A549 treated with Mapracorat at 1 μM for 4 hours (cell line): ENCODE measurements around the gene OR4C13. TPM values are rescaled to one million over a fixed set of nuclear protein-coding genes. Genes with fewer than 3 reads are reported as not detected.

Experiments used
- total RNA-seq: library from RNA; stranded (reverse); fragments of 200-300 nt; extraction: Qiagen RNA extraction; gene quantifications from 5 replicates; pipeline ENCODE4 v1.2.3, GENCODE V29; 2022

The OR4C13 gene
- total RNA-seq: not detected in 5 replicates

DNA sequence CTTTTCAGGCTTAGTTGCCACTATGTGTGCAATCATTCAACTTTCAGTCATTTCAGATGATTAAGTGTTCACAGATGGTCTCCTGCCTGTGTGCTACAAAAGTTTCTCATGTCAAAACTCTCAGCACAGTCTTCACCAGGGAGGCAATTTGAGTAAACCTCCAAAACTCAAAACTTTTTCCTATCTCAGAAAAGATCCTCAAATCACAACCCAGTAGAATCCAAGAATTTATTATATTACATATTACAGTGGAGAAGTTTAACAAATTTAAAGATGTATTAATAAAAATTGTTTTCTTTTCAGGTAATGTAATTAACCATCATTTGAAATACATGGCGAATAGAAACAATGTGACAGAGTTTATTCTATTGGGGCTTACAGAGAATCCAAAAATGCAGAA, at the start of gene OR4C13:
OR4C13 (plus strand) TSS at position 301 of the 400 bp plus-strand sequence; CDS start at position 333, 32 bp downstream.

DNA sequence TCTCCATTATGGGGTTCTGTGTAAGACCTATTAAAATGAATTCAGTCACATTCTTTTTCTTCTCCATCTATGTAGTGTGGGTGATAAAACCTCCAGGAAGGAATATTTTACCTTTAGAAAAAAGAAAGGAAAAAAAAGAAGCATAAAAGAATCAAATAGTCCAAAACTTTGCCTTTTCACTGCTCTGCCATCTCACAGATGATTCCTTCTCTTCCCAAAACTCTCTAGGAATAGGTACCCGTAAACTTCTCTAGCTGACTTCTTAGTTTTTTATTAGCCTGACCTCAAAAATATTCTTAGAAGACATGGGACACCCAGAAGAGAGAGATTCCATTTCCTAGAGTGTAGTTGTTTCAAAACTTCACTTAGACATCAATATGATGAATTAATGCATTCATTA, 30.2 kb downstream of the OR4C13 start, which contains the start of gene OR4C12:
OR4C12 (minus strand) TSS at position 101 of the 400 bp plus-strand sequence; CDS start at position 67, 34 bp downstream.

Other genes with a start within 250 kb of the OR4C13 start
- gene OR4C12, start 30.1 kb downstream of the OR4C13 start, total RNA-seq: not detected in 5 replicates
- not detected in 5 replicates for gene OR4C45, start 80.5 kb downstream of the OR4C13 start, total RNA-seq